HG03342 (cell line): Measurements from ENCODE around the gene PLN.

ENCODE experiments used
- ATAC-seq: cut with Tn5 transposase; IDR thresholded peaks from one replicate; pipeline ENCODE4 v1.9.1; 2021; ENCODE audit warnings: mild to moderate bottlenecking, moderate library complexity; ENCODE audit not compliant: unreplicated experiment

Gene PLN

GRCh38 chr6:118548136-118548535 lies at the start of gene PLN:
PLN (plus strand) TSS chr6:118548296; CDS start chr6:118558922, 10,626 bp downstream.
- ATAC-seq: no peak

- ATAC-seq: no peak
These were observed 47.7 kb upstream of the PLN start for GRCh38 chr6:118500130-118501015.

GRCh38 chr6:118501099-118501498 lies 47.0 kb upstream of the PLN start:
- ATAC-seq: no peak

- no peak for ATAC-seq
These were observed 46.3 kb upstream of the PLN start for GRCh38 chr6:118501765-118502164.

- no peak for ATAC-seq
These were observed 45.9 kb upstream of the PLN start for GRCh38 chr6:118502169-118502568.

GRCh38 chr6:118504611-118505010 lies 43.5 kb upstream of the PLN start:
- ATAC-seq: no peak

- ATAC-seq: no peak
These were observed 42.4 kb upstream of the PLN start for GRCh38 chr6:118505656-118506055.

- ATAC-seq: no peak
These were observed 41.9 kb upstream of the PLN start for GRCh38 chr6:118506071-118506638.

GRCh38 chr6:118507636-118508035 lies 40.5 kb upstream of the PLN start:
- ATAC-seq: no peak

- ATAC-seq: no peak
These were observed 39.0 kb upstream of the PLN start for GRCh38 chr6:118509009-118509617.

- ATAC-seq: no peak
These were observed 36.0 kb upstream of the PLN start for GRCh38 chr6:118511930-118512715.

GRCh38 chr6:118514689-118515088 lies 33.4 kb upstream of the PLN start:
- no peak for ATAC-seq

GRCh38 chr6:118522422-118522821 lies 25.7 kb upstream of the PLN start:
- no peak for ATAC-seq

GRCh38 chr6:118523216-118523615 lies 24.9 kb upstream of the PLN start:
- no peak for ATAC-seq

- ATAC-seq: no peak
These were observed 23.4 kb upstream of the PLN start for GRCh38 chr6:118524686-118525085.

GRCh38 chr6:118525913-118526780 lies 21.9 kb upstream of the PLN start:
- ATAC-seq: no peak

GRCh38 chr6:118528129-118528528 lies 20.0 kb upstream of the PLN start:
- no peak for ATAC-seq

- no peak for ATAC-seq
These were observed 18.3 kb upstream of the PLN start for GRCh38 chr6:118529756-118530155.

- ATAC-seq: no peak
These were observed 17.2 kb upstream of the PLN start for GRCh38 chr6:118530942-118531341.

GRCh38 chr6:118535176-118535844 lies 12.8 kb upstream of the PLN start:
- no peak for ATAC-seq
